Right renal pelvis (tissue), 4 donors: Measurements from ENCODE around the gene TACO1. TPM values are rescaled to one million over a fixed set of nuclear protein-coding genes. Genes with fewer than 3 reads are reported as not detected.

Experiments used
- DNase-seq, 4 donors: peaks; one replicate each; pipeline ENCODE4 v3.0.0-alpha.2; 2013; ENCODE audit warnings: low read depth in 4 of 4, low spot score in 3 of 4, missing footprints in 1 of 4
- polyA plus RNA-seq, 4 donors: library from polyadenylated mRNA; unstranded; fragments of 120-200 nt; gene quantifications; one replicate each; pipeline ENCODE4 v1.2.1, GENCODE V29; 2013; ENCODE audit not compliant: insufficient read length in 4 of 4

Gene TACO1
- polyA plus RNA-seq, 4 donors, result 25.1 to 31.0 (median 29.6) TPM

- no peak for DNase-seq
These were observed 34.1 kb downstream of the TACO1 start for GRCh38 chr17:63634816-63635215.

GRCh38 chr17:63635290-63635689 lies 34.6 kb downstream of the TACO1 start:
- no peak for DNase-seq

- no peak for DNase-seq
These were observed 35.1 kb downstream of the TACO1 start for GRCh38 chr17:63635787-63636186.

GRCh38 chr17:63639125-63639524 lies 38.4 kb downstream of the TACO1 start:
- no peak for DNase-seq

- DNase-seq, result no peak
These were observed 39.3 kb downstream of the TACO1 start for GRCh38 chr17:63640038-63640437.

GRCh38 chr17:63641692-63642448 lies 41.2 kb downstream of the TACO1 start:
- no peak for DNase-seq

- no peak for DNase-seq
These were observed 44.2 kb downstream of the TACO1 start for GRCh38 chr17:63644846-63645245.

GRCh38 chr17:63645775-63646487 lies 45.2 kb downstream of the TACO1 start:
- DNase-seq, result no peak

- DNase-seq, result no peak
These were observed 45.8 kb downstream of the TACO1 start for GRCh38 chr17:63646488-63646806.

- no peak for DNase-seq
These were observed 46.5 kb downstream of the TACO1 start for GRCh38 chr17:63647065-63647725.

GRCh38 chr17:63647936-63648335 lies 47.2 kb downstream of the TACO1 start:
- no peak for DNase-seq

- no peak for DNase-seq
These were observed 49.1 kb downstream of the TACO1 start for GRCh38 chr17:63649813-63650212.

GRCh38 chr17:63652106-63652505 lies 51.4 kb downstream of the TACO1 start:
- DNase-seq, result no peak

GRCh38 chr17:63653050-63653449 lies 52.4 kb downstream of the TACO1 start:
- no peak for DNase-seq

- no peak for DNase-seq
These were observed 57.1 kb downstream of the TACO1 start for GRCh38 chr17:63657786-63658185.

Other genes with a start within 250 kb of the TACO1 start
- 10 to 100 TPM; 25.7 to 33.8 (median 29.9) TPM for gene CYB561, start 154.6 kb upstream of the TACO1 start, polyA plus RNA-seq
- 10 to 100 TPM; 13.2 to 16.3 (median 13.9) TPM for gene ACE, start 123.8 kb upstream of the TACO1 start, polyA plus RNA-seq
- 1 to 10 TPM; 1.4 to 2.2 (median 2.0) TPM for gene KCNH6, start 77.5 kb upstream of the TACO1 start, polyA plus RNA-seq
- 100 to 1,000 TPM; 115 to 123 (median 120) TPM for gene DCAF7, start 50.4 kb upstream of the TACO1 start, polyA plus RNA-seq
- 10 to 100 TPM; 29.1 to 32.9 (median 29.7) TPM for gene MAP3K3, start 21.5 kb downstream of the TACO1 start, polyA plus RNA-seq
- gene LIMD2, start 99.2 kb downstream of the TACO1 start, polyA plus RNA-seq, result 10 to 100 TPM; 22.5 to 34.8 (median 25.4) TPM
- 10 to 100 TPM; 39.5 to 51.2 (median 41.8) TPM for gene STRADA, start 140.9 kb downstream of the TACO1 start, polyA plus RNA-seq
- gene CCDC47, start 172.7 kb downstream of the TACO1 start, polyA plus RNA-seq, result 100 to 1,000 TPM; 104 to 120 (median 113) TPM
- 100 to 1,000 TPM; 141 to 199 (median 177) TPM for gene DDX42, start 173.3 kb downstream of the TACO1 start, polyA plus RNA-seq
- gene PSMC5, start 226.5 kb downstream of the TACO1 start, polyA plus RNA-seq, result 100 to 1,000 TPM; 179 to 189 (median 184) TPM
- gene FTSJ3, start 226.8 kb downstream of the TACO1 start, polyA plus RNA-seq, result 10 to 100 TPM; 56.2 to 69.1 (median 60.3) TPM
- 10 to 100 TPM; 53.2 to 60.0 (median 56.6) TPM for gene SMARCD2, start 241.8 kb downstream of the TACO1 start, polyA plus RNA-seq